Measurements from ENCODE around the gene LGALS14. TPM values are rescaled to one million over a fixed set of nuclear protein-coding genes. Genes with fewer than 3 reads are reported as not detected.
A peak's percentile ranks its signal among the peaks of the same experiment; 100 is the strongest.

LGALS14 gene
- total RNA-seq, 2 experiments from 2014 or later: 0.80 to 1.4 TPM

DNA sequence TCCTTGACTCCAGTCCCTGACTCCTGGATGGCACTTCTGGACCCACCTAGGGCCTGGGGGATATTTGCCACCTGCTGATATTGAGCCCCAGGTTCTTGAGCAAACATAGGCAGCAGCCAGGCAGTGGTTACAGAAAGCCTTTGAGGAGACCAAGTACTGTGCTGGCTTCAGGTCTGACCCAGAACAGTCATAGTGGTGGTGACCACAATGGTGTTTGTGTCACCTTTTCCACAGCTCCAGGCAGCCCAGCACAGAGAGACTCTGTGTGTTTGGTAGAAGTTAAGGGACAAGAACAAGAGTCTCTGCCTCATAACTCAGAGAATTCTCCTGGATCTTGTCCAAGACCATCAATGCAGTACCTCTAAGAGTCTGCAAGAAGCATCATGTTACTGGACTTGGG lies 48.1 kb downstream of the LGALS14 start:
- Mint-ChIP-seq H3K36me3 (ENCODE audit: low read depth) (no peaks in the 10 kb centered on the region), H3K4me1 (no peaks in the 10 kb centered on the region), H3K4me3 (no peak overlapping the region), H3K27me3 (peaks cover 18% of the 10 kb centered on the region), H3K27ac (no peak overlapping the region), H3K9me3 (ENCODE audit: low read depth) (no peaks in the 10 kb centered on the region)
- CTCF ChIA-PET: no interaction called here
- intact Hi-C loops (cut with DNase I, micrococcal nuclease): no loop called here
- ATAC-seq (peak; percentile 72), DNase-seq (peak; percentile 38)
- POLR2A ChIA-PET: no interaction called here

DNA sequence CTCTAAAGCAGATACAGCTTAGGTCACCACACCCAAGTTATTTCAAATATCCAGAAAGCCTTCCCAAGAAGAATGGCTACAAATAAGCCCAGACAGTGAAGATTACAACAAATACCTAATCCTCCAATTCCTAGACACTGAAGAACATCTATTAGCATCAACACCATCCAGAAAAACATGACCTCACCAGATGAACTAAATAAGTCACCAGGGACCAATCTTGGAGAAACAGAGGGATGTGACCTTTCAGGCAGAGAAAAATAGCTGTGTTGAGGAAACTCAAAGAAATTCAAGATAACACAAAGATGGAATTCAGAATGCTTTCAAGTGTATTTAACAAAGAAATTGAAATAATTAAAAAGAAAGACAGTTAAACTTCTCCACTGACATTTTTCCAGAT lies 48.5 kb downstream of the LGALS14 start:
- no peaks in the 10 kb centered on the region for H3K9me3 Mint-ChIP-seq (ENCODE audit: low read depth)
- no peak for ATAC-seq
- H3K4me1 Mint-ChIP-seq: no peaks in the 10 kb centered on the region
- intact Hi-C loops (cut with DNase I, micrococcal nuclease): no loop called here
- H3K4me3 Mint-ChIP-seq: no peak overlapping the region
- no peaks in the 10 kb centered on the region for H3K36me3 Mint-ChIP-seq (ENCODE audit: low read depth)
- ChIA-PET CTCF (interaction anchor here (0.7 kb wide), 1 partner anchor 55 kb away, joined by 3 read pairs; no protein-coding TSS in a partner anchor), POLR2A (no interaction called here)
- H3K27ac Mint-ChIP-seq: no peak overlapping the region
- peaks cover 19% of the 10 kb centered on the region for H3K27me3 Mint-ChIP-seq
- DNase-seq: no peak

DNA sequence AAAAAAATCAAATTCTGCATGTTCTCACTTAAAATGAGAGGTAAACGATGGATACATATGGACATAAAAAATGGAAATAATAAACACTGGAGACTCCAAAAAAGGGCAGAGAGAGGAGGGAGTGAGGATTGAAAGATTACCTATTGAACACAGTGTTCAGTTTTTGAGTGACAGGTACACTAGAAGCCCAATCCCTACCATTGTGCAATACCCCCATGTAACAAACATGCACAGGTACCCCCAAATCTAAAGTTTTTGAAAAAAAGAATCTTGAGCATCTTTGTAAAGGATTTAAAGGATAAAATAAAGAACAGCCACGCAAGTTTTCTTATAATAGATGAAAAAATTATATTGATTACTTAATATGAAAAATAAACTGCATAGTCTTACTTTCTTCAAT lies 50.3 kb downstream of the LGALS14 start:
- Mint-ChIP-seq H3K27ac (no peak overlapping the region), H3K4me1 (no peaks in the 10 kb centered on the region), H3K27me3 (peaks cover 27% of the 10 kb centered on the region), H3K9me3 (ENCODE audit: low read depth) (no peaks in the 10 kb centered on the region), H3K36me3 (ENCODE audit: low read depth) (no peaks in the 10 kb centered on the region), H3K4me3 (no peak overlapping the region)
- ChIA-PET CTCF (no interaction called here), POLR2A (no interaction called here)
- DNase-seq: no peak
- ATAC-seq: no peak
- intact Hi-C loops (cut with DNase I, micrococcal nuclease): no loop called here

DNA sequence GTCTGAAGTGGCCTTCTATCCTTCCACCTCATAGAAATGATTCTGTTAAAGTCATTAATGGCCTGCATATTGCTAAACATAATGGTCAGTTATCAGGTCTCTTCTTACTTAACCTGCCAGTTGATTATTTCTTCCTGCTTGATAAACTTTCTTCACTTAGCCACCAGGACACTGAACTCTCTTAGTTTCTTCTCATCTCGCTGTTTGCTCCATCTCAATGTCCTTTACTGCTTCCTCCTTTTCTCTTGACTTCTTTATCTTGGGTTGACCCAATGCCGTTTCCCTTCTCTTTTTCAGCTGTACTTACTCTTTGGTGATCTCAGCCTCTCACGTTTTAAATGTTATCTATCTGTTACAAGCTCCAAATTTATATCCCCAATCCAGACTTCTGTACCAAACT lies 50.7 kb downstream of the LGALS14 start:
- DNase-seq: no peak
- intact Hi-C loops (cut with DNase I, micrococcal nuclease): no loop called here
- no peaks in the 10 kb centered on the region for H3K36me3 Mint-ChIP-seq (ENCODE audit: low read depth)
- H3K4me1 Mint-ChIP-seq: peaks cover 4% of the 10 kb centered on the region
- ATAC-seq: no peak
- ChIA-PET CTCF (no interaction called here), POLR2A (no interaction called here)
- no peaks in the 10 kb centered on the region for H3K9me3 Mint-ChIP-seq (ENCODE audit: low read depth)
- H3K27me3 Mint-ChIP-seq: peaks cover 29% of the 10 kb centered on the region
- H3K27ac Mint-ChIP-seq: no peak overlapping the region
- no peak overlapping the region for H3K4me3 Mint-ChIP-seq

Other genes with a start within 250 kb of the LGALS14 start
- gene TIMM50, start 223.6 kb upstream of the LGALS14 start, total RNA-seq: 100 to 1,000 TPM in 1 of 2 experiments, 10 to 100 TPM in 1; 99.4 to 126 TPM
- under 1 TPM; 0.72 to 0.94 TPM for gene DLL3, start 205.5 kb upstream of the LGALS14 start, total RNA-seq
- gene SELENOV, start 189.3 kb upstream of the LGALS14 start, total RNA-seq: not detected
- gene EID2B, start 171.6 kb upstream of the LGALS14 start, total RNA-seq: 1 to 10 TPM; 1.4 to 3.5 TPM
- gene EID2, start 164.3 kb upstream of the LGALS14 start, total RNA-seq: 10 to 100 TPM in 1 of 2 experiments, 1 to 10 TPM in 1; 9.0 to 10.7 TPM
- not detected for gene LGALS13, start 102.0 kb upstream of the LGALS14 start, total RNA-seq
- gene LGALS16, start 48.6 kb upstream of the LGALS14 start, total RNA-seq: not detected
- gene CLC, start 33.5 kb downstream of the LGALS14 start, total RNA-seq: under 1 TPM in 1 of 2 experiments, not detected in 1; 0.40 TPM
- gene LEUTX, start 74.4 kb downstream of the LGALS14 start, total RNA-seq: not detected
- 1 to 10 TPM; 4.8 to 6.9 TPM for gene DYRK1B, start 129.7 kb downstream of the LGALS14 start, total RNA-seq
- 100 to 1,000 TPM; 742 to 890 TPM for gene FBL, start 141.9 kb downstream of the LGALS14 start, total RNA-seq
- gene FCGBP, start 230.2 kb downstream of the LGALS14 start, total RNA-seq: 1 to 10 TPM; 4.9 TPM